GM06990 (cell line): ENCODE results near the gene ZNF277.

Experiments used
- DNase-seq: peaks from one replicate; pipeline ENCODE4 v3.0.0-alpha.2; 2011; ENCODE audit not compliant: insufficient read length; ENCODE audit errors: extremely low read depth
- H3K27me3 ChIP-seq: replicated peaks from 2 replicates; pipeline ENCODE4 v1.6.0; 2011; ENCODE audit warnings: low read length; ENCODE audit not compliant: control insufficient read depth, insufficient read depth
- H3K36me3 ChIP-seq: 2 replicates; pipeline ENCODE4 v1.5.1; 2011; ENCODE audit warnings: low read length; ENCODE audit not compliant: control insufficient read depth, insufficient read depth
- H3K4me3 ChIP-seq: replicated peaks from 2 replicates; pipeline ENCODE4 v1.5.1; 2011; ENCODE audit warnings: low read depth, mild to moderate bottlenecking, control low read depth, low read length
- TF ChIP-seq, protein P1 (sequence below): IDR thresholded peaks from 2 replicates; pipeline ENCODE4 v1.5.1; 2011; ENCODE audit warnings: low read length, control low read depth, mild to moderate bottlenecking, inconsistent platforms; ENCODE audit not compliant: insufficient read depth, poor library complexity, severe bottlenecking

ZNF277 gene

DNA sequence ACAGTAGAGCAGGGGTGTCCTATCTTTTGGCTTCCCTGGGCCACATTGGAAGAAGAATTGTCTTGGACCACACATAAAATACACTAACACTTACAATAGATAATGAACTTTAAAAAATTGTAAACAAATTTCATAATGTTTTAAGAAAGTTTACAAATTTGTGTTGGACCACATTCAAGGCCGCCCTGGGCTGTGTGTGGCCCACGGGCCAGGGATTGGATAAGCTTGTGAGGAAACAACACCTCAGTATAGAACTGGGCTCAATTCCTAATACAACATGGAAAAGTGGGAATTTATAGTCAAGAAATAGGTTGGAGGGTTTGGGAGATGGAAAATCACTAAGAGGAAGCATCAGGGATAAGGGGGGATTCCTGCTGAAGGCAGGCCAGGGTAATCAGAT, 17.7 kb downstream of the ZNF277 start:
- H3K36me3 ChIP-seq, result no peaks in the 10 kb centered on the region
- no peak overlapping the region for H3K4me3 ChIP-seq
- no peak for DNase-seq
- no peaks in the 10 kb centered on the region for H3K27me3 ChIP-seq
- TF ChIP-seq, protein P1, sequence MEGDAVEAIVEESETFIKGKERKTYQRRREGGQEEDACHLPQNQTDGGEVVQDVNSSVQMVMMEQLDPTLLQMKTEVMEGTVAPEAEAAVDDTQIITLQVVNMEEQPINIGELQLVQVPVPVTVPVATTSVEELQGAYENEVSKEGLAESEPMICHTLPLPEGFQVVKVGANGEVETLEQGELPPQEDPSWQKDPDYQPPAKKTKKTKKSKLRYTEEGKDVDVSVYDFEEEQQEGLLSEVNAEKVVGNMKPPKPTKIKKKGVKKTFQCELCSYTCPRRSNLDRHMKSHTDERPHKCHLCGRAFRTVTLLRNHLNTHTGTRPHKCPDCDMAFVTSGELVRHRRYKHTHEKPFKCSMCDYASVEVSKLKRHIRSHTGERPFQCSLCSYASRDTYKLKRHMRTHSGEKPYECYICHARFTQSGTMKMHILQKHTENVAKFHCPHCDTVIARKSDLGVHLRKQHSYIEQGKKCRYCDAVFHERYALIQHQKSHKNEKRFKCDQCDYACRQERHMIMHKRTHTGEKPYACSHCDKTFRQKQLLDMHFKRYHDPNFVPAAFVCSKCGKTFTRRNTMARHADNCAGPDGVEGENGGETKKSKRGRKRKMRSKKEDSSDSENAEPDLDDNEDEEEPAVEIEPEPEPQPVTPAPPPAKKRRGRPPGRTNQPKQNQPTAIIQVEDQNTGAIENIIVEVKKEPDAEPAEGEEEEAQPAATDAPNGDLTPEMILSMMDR, result no peak

DNA sequence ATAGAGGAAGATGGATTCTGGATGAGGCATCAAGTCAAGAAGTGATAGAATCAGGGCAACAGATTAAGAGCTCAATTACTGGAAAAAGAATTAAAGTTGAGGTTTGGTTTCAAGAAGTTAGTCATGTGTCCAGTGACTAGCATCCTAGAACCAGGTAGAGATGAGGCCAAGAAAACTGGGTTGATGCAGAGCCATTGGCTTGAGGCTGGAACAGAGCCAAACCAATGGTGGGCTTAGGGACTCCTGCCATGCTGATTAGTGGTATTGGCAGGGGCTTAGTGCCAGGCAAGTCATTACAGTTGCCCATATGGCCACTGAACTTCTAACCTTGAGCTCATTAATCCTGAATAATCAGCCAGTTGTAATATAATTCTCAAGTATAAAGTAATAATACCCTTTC, 18.5 kb downstream of the ZNF277 start:
- no peaks in the 10 kb centered on the region for H3K36me3 ChIP-seq
- no peak for DNase-seq
- H3K27me3 ChIP-seq, result no peaks in the 10 kb centered on the region
- H3K4me3 ChIP-seq, result no peak overlapping the region
- TF ChIP-seq, protein P1, result no peak

- TF ChIP-seq, protein P1, result no peak
- Histone ChIP-seq H3K36me3 (no peaks in the 10 kb centered on the region), H3K27me3 (no peaks in the 10 kb centered on the region), H3K4me3 (no peak overlapping the region)
- no peak for DNase-seq
Measured at GRCh38 chr7:112226701-112227276, 20.3 kb downstream of the ZNF277 start.

GRCh38 chr7:112228632-112229031, 22.1 kb downstream of the ZNF277 start:
- TF ChIP-seq, protein P1, result no peak

DNA sequence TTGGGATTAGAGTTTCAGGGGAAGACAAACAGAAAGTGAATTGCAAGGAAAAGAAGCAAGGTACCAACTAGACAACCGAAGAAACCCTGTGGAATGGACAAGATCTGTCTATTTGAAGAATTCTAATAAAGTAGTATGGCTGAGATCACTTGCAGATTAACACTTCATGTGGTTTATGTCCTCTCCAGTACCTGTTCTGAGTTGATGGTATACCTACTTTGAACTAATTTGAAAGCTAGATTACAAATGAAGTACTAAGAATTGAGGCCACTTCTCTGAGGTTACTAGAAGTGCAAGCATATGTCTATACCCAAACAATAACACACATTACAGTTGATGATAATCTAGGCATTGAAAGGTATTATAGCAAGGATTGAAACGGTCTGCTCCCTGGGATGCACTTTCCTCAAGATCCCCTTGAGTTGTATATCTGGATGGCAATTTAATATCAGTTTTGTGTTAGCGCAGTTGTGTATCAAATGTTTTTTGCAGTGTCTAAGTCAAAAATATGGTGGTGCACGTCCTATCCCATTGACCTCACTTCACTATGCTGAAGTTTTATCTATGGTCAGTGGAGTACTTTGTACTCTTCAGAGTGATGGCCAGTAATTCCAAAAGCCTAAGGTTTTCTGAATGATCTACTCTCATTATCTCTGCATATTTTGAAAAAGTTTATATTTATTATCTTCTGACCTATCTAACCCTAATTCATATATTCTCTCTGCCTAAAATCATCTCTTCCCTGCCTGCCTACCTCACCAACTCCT, 25.9 kb downstream of the ZNF277 start:
- no peak for DNase-seq
- TF ChIP-seq, protein P1, result no peak

More at GRCh38 chr7:112228632-112229031, 22.1 kb downstream of the ZNF277 start:
- Histone ChIP-seq H3K4me3 (no peak overlapping the region), H3K27me3 (no peaks in the 10 kb centered on the region), H3K36me3 (no peaks in the 10 kb centered on the region)
- no peak for DNase-seq

More for the DNA sequence above, 25.9 kb downstream of the ZNF277 start:
- Histone ChIP-seq H3K4me3 (no peak overlapping the region), H3K27me3 (no peaks in the 10 kb centered on the region), H3K36me3 (no peaks in the 10 kb centered on the region)
